GM23338 (cell line): Measurements from ENCODE around the gene FMN1.

Experiments used
- CREB1 ChIP-seq: fragments of 250-450 bp; sonication (Bioruptor Pico); IDR thresholded peaks from 2 replicates; pipeline ENCODE4 v1.5.0; 2020; ENCODE audit warnings: low read depth, mild to moderate bottlenecking, moderate library complexity
- CTCF ChIP-seq, 2 experiments: fragments of 200-600 bp in 1 of 2; sonication (generic) in 1 of 2; conservative IDR thresholded peaks; 2 replicates each; pipeline versions ENCODE4 v1.5.1 to v1.6.1; 2016 to 2017; ENCODE audit warnings: antibody characterized with exemption in 2 of 2, low read depth in 2 of 2, mild to moderate bottlenecking in 2 of 2, moderate library complexity in 1 of 2
- ETS1 ChIP-seq: IDR thresholded peaks from 2 replicates; pipeline ENCODE4 v1.6.1; 2016; ENCODE audit warnings: antibody characterized with exemption
- EZH2 ChIP-seq: fragments of 200-600 bp; sonication (generic); IDR thresholded peaks from one replicate; pipeline ENCODE4 v1.8.0; 2017; ENCODE audit warnings: antibody characterized with exemption, mild to moderate bottlenecking, low read depth; ENCODE audit not compliant: unreplicated experiment
- EZH2phosphoT487 ChIP-seq: fragments of 200-600 bp; sonication (generic); IDR thresholded peaks from one replicate; pipeline ENCODE4 v1.8.1; 2018; ENCODE audit warnings: antibody characterized with exemption; ENCODE audit not compliant: unreplicated experiment
- JUNB ChIP-seq: IDR thresholded peaks from one replicate; pipeline ENCODE4 v1.6.1; 2016; ENCODE audit warnings: antibody characterized with exemption; ENCODE audit not compliant: unreplicated experiment
- POLR2AphosphoS5 ChIP-seq: IDR thresholded peaks from 2 replicates; pipeline ENCODE4 v1.6.1; 2016; ENCODE audit warnings: antibody characterized with exemption, low read depth
- REST ChIP-seq: IDR thresholded peaks from one replicate; pipeline ENCODE4 v1.6.1; 2018; ENCODE audit warnings: antibody characterized with exemption; ENCODE audit not compliant: unreplicated experiment
- ZNF331 ChIP-seq: fragments of 250-450 bp; sonication (Bioruptor Pico); IDR thresholded peaks from 2 replicates; pipeline ENCODE4 v1.5.0; 2020; ENCODE audit warnings: low read depth, mild to moderate bottlenecking, moderate library complexity

GRCh38 chr15:33171202-33171601, 23.3 kb downstream of the FMN1 start:
- TF ChIP-seq POLR2AphosphoS5 = no peak
- TF ChIP-seq REST = no peak
- no peak for TF ChIP-seq CTCF (conservative IDR thresholded peaks at IDR 0.05; ENCODE audit: low read depth in 2 of 2)
- no peak for TF ChIP-seq ZNF331 (CRISPR knock-in tag)
- TF ChIP-seq EZH2phosphoT487 = no peak
- no peak for TF ChIP-seq ETS1
- TF ChIP-seq CREB1 = no peak
- no peak for TF ChIP-seq EZH2
- TF ChIP-seq JUNB = no peak
